NT2/D1 (cell line): ENCODE measurements around the gene SP8.
A peak's percentile ranks its signal among the peaks of the same experiment; 100 is the strongest.

Source experiments
- DNase-seq: peaks from one replicate; pipeline ENCODE4 v3.0.0-alpha.2; 2011; ENCODE audit warnings: low read depth, low spot score
- H3K27me3 ChIP-seq: 2 replicates; pipeline ENCODE4 v1.6.0; 2011; ENCODE audit warnings: mild to moderate bottlenecking; ENCODE audit not compliant: insufficient read length, insufficient read depth
- H3K36me3 ChIP-seq: 2 replicates; pipeline ENCODE4 v1.6.1; 2011; ENCODE audit warnings: mild to moderate bottlenecking, low read length, mixed read lengths; ENCODE audit not compliant: insufficient read depth, insufficient read length
- H3K4me1 ChIP-seq: 2 replicates; pipeline ENCODE4 v1.5.1; 2011; ENCODE audit not compliant: insufficient read depth, insufficient read length
- H3K4me3 ChIP-seq: 2 replicates; pipeline ENCODE4 v1.5.1; 2011; ENCODE audit warnings: low read depth; ENCODE audit not compliant: insufficient read length
- H3K9ac ChIP-seq: 2 replicates; pipeline ENCODE4 v1.6.0; 2011; ENCODE audit warnings: low read depth; ENCODE audit not compliant: insufficient read length
- H3K9me3 ChIP-seq: 2 replicates; pipeline ENCODE4 v1.5.1; 2011; ENCODE audit warnings: mild to moderate bottlenecking, low read length; ENCODE audit not compliant: insufficient read depth
- SUZ12 ChIP-seq: IDR thresholded peaks from 2 replicates; pipeline ENCODE4 v1.6.1; 2011; ENCODE audit not compliant: insufficient read length, insufficient read depth; ENCODE audit errors: extremely low read depth
- YY1 ChIP-seq: IDR thresholded peaks from 2 replicates; pipeline ENCODE4 v1.6.1; 2011; ENCODE audit not compliant: insufficient read length, insufficient read depth
- ZNF274 ChIP-seq: IDR thresholded peaks from 2 replicates; pipeline ENCODE4 v1.6.1; 2011; ENCODE audit warnings: mild to moderate bottlenecking, low read depth, low read length

SP8 gene

GRCh38 chr7:20794676-20795075 lies 8.0 kb upstream of the SP8 start:
- TF ChIP-seq SUZ12, result no peak
- no peak for TF ChIP-seq ZNF274
- TF ChIP-seq YY1, result no peak
- no peak overlapping the region for H3K4me3 ChIP-seq
- H3K27me3 ChIP-seq, result peaks cover 78% of the 10 kb centered on the region

GRCh38 chr7:20793694-20794394 lies 7.2 kb upstream of the SP8 start:
- DNase-seq, result no peak
- H3K9ac ChIP-seq, result no peak overlapping the region
- peaks cover 9% of the 10 kb centered on the region for H3K4me1 ChIP-seq
- H3K9me3 ChIP-seq, result no peaks in the 10 kb centered on the region
- H3K27me3 ChIP-seq, result peaks cover 86% of the 10 kb centered on the region
- no peak overlapping the region for H3K4me3 ChIP-seq
- H3K36me3 ChIP-seq, result no peaks in the 10 kb centered on the region
- TF ChIP-seq SUZ12, result peak; percentile 23
- no peak for TF ChIP-seq ZNF274
- TF ChIP-seq YY1, result no peak

More at GRCh38 chr7:20794676-20795075, 8.0 kb upstream of the SP8 start:
- H3K36me3 ChIP-seq, result no peaks in the 10 kb centered on the region
- H3K9me3 ChIP-seq, result no peaks in the 10 kb centered on the region
- H3K9ac ChIP-seq, result no peak overlapping the region
- DNase-seq, result no peak
- H3K4me1 ChIP-seq, result peaks cover 9% of the 10 kb centered on the region

- Histone ChIP-seq H3K9ac (no peak overlapping the region), H3K9me3 (no peaks in the 10 kb centered on the region), H3K27me3 (peaks cover 92% of the 10 kb centered on the region), H3K36me3 (no peaks in the 10 kb centered on the region), H3K4me3 (no peak overlapping the region), H3K4me1 (peaks cover 9% of the 10 kb centered on the region)
- no peak for TF ChIP-seq YY1
- TF ChIP-seq SUZ12, result peak; percentile 8
- DNase-seq, result no peak
Observed at GRCh38 chr7:20793248-20793647, 6.6 kb upstream of the SP8 start.

GRCh38 chr7:20791538-20792434 lies 5.1 kb upstream of the SP8 start:
- Histone ChIP-seq H3K9me3 (no peaks in the 10 kb centered on the region), H3K36me3 (no peaks in the 10 kb centered on the region), H3K9ac (no peak overlapping the region), H3K27me3 (peaks cover 90% of the 10 kb centered on the region), H3K4me3 (no peak overlapping the region), H3K4me1 (peaks cover 4% of the 10 kb centered on the region)
- no peak for TF ChIP-seq SUZ12
- TF ChIP-seq ZNF274, result no peak
- TF ChIP-seq YY1, result no peak
- no peak for DNase-seq

GRCh38 chr7:20790375-20790774 lies 3.7 kb upstream of the SP8 start:
- Histone ChIP-seq H3K9me3 (no peaks in the 10 kb centered on the region), H3K27me3 (peaks cover 87% of the 10 kb centered on the region), H3K4me3 (no peak overlapping the region), H3K9ac (no peak overlapping the region), H3K36me3 (no peaks in the 10 kb centered on the region), H3K4me1 (peaks cover 4% of the 10 kb centered on the region)
- no peak for DNase-seq
- TF ChIP-seq ZNF274, result no peak
- TF ChIP-seq YY1, result no peak
- peak; percentile 36 for TF ChIP-seq SUZ12

GRCh38 chr7:20788420-20788990 lies 1.8 kb upstream of the SP8 start:
- Histone ChIP-seq H3K4me1 (no peaks in the 10 kb centered on the region), H3K27me3 (peaks cover 84% of the 10 kb centered on the region), H3K4me3 (no peak overlapping the region), H3K9me3 (no peaks in the 10 kb centered on the region), H3K36me3 (no peaks in the 10 kb centered on the region), H3K9ac (no peak overlapping the region)
- DNase-seq, result no peak
- TF ChIP-seq ZNF274 (no peak), YY1 (no peak), SUZ12 (no peak)
